IMR-90 (cell line): ENCODE data around the gene CMIP. TPM values are rescaled to one million over a fixed set of nuclear protein-coding genes. Genes with fewer than 3 reads are reported as not detected.

ENCODE experiments used
- ATAC-seq: fragments of 200-7000 bp; cut with Tn5 transposase; 2 replicates; pipeline ENCODE4 v1.9.1; 2020; ENCODE audit warnings: low read depth, mild to moderate bottlenecking, moderate library complexity
- BruUV-seq: library from RNA; stranded (reverse); fragments of 400-500 nt; replicated peaks from 2 replicates; lab custom pipeline; 2021; lab: Mats Ljungman, UMichigan
- CTCF ChIA-PET: fragments of 300-600 bp; formaldehyde crosslinking; extraction: SDS; loops from one replicate; lab custom pipeline; 2021; ENCODE audit warnings: antibody characterized with exemption; lab: Yijun Ruan, JAX
- POLR2A ChIA-PET: fragments of 300-600 bp; sonication (Branson Sonifier 250); formaldehyde crosslinking; loops from one replicate; lab custom pipeline; 2022; ENCODE audit warnings: antibody characterized with exemption; ENCODE audit not compliant: unreplicated experiment; lab: Charles Lee
- DNase-seq: peaks from one replicate; pipeline ENCODE4 v3.0.0; 2013
- H2AFZ ChIP-seq: replicated peaks from 2 replicates; pipeline ENCODE3; 2013; ENCODE audit warnings: low read length, mild to moderate bottlenecking; ENCODE audit not compliant: poor library complexity
- H2AK5ac ChIP-seq: 2 replicates; pipeline ENCODE4 v1.6.1; 2013; ENCODE audit warnings: low read depth, low read length, inconsistent platforms
- H2AK9ac ChIP-seq: replicated peaks from 2 replicates; pipeline ENCODE3; 2013; ENCODE audit warnings: mild to moderate bottlenecking, low read depth, low read length, moderate library complexity; ENCODE audit not compliant: poor library complexity
- H2BK120ac ChIP-seq: 2 replicates; pipeline ENCODE4 v1.6.1; 2013; ENCODE audit warnings: low read depth, low read length, inconsistent platforms
- H2BK15ac ChIP-seq: 3 replicates; pipeline ENCODE4 v1.6.1; 2013; ENCODE audit warnings: low read depth, low read length, inconsistent platforms
- H2BK20ac ChIP-seq: 2 replicates; pipeline ENCODE4 v1.6.1; 2013; ENCODE audit warnings: low read depth, mild to moderate bottlenecking, inconsistent platforms, low read length, moderate library complexity
- H2BK5ac ChIP-seq: 2 replicates; pipeline ENCODE4 v1.6.1; 2013; ENCODE audit warnings: mild to moderate bottlenecking, low read depth, low read length, inconsistent platforms; ENCODE audit not compliant: poor library complexity, severe bottlenecking
- H3K14ac ChIP-seq: replicated peaks from 2 replicates; pipeline ENCODE4 v1.6.1; 2013; ENCODE audit warnings: low read depth, low read length, inconsistent platforms
- H3K18ac ChIP-seq: 2 replicates; pipeline ENCODE4 v1.6.1; 2013; ENCODE audit warnings: low read depth, low read length, control low read depth
- H3K23ac ChIP-seq: 2 replicates; pipeline ENCODE4 v1.6.1; 2013; ENCODE audit warnings: low read depth, low read length, inconsistent platforms
- H3K27ac ChIP-seq: 2 replicates; pipeline ENCODE4 v1.5.1; 2013; ENCODE audit warnings: mild to moderate bottlenecking, control low read depth, low read length; ENCODE audit not compliant: insufficient read depth
- H3K27me3 ChIP-seq: 2 replicates; pipeline ENCODE4 v1.6.1; 2013; ENCODE audit warnings: low read length; ENCODE audit not compliant: control insufficient read depth, insufficient read depth
- H3K36me3 ChIP-seq: 2 replicates; pipeline ENCODE4 v1.6.1; 2013; ENCODE audit warnings: low read length, mixed read lengths; ENCODE audit not compliant: control insufficient read depth, insufficient read depth
- H3K4ac ChIP-seq: 2 replicates; pipeline ENCODE4 v1.6.1; 2013; ENCODE audit warnings: low read depth, low read length, inconsistent platforms
- H3K4me1 ChIP-seq: 2 replicates; pipeline ENCODE4 v1.6.1; 2013; ENCODE audit warnings: low read length, mixed read lengths; ENCODE audit not compliant: control insufficient read depth, insufficient read depth
- H3K4me2 ChIP-seq: 2 replicates; pipeline ENCODE4 v1.6.1; 2013; ENCODE audit warnings: low read depth, mild to moderate bottlenecking, control low read depth, low read length, moderate library complexity
- H3K4me3 ChIP-seq: 2 replicates; pipeline ENCODE4 v1.5.1; 2013; ENCODE audit warnings: low read depth, mild to moderate bottlenecking, control low read depth, low read length, moderate library complexity; ENCODE audit not compliant: insufficient read depth
- H3K56ac ChIP-seq: 2 replicates; pipeline ENCODE4 v1.6.1; 2013; ENCODE audit warnings: low read length, inconsistent platforms; ENCODE audit not compliant: insufficient read depth; ENCODE audit errors: extremely low read depth
- H3K79me1 ChIP-seq, 2 experiments: 2 replicates each; pipeline ENCODE4 v1.6.1; 2013; ENCODE audit warnings: low read length in 2 of 2, inconsistent platforms in 1 of 2, low read depth in 1 of 2
- H3K9ac ChIP-seq: 2 replicates; pipeline ENCODE4 v1.6.1; 2013; ENCODE audit warnings: low read depth, low read length, control low read depth
- H3K9me1 ChIP-seq: 2 replicates; pipeline ENCODE4 v1.6.1; 2013; ENCODE audit warnings: low read length, inconsistent platforms; ENCODE audit not compliant: insufficient read depth
- H3K9me3 ChIP-seq: 2 replicates; pipeline ENCODE4 v1.6.1; 2013; ENCODE audit warnings: low read length; ENCODE audit not compliant: control insufficient read depth, insufficient read depth
- H4K20me1 ChIP-seq: 2 replicates; pipeline ENCODE4 v1.6.1; 2013; ENCODE audit warnings: low read length, inconsistent platforms; ENCODE audit not compliant: insufficient read depth
- H4K5ac ChIP-seq: 2 replicates; pipeline ENCODE4 v1.6.1; 2013; ENCODE audit warnings: mild to moderate bottlenecking, low read depth, low read length, control low read depth
- H4K8ac ChIP-seq, 2 experiments: 2 replicates each; pipeline ENCODE4 v1.6.1; 2013; ENCODE audit warnings: low read depth in 2 of 2, low read length in 2 of 2, control low read depth in 1 of 2, inconsistent platforms in 1 of 2
- H4K91ac ChIP-seq: 2 replicates; pipeline ENCODE4 v1.6.1; 2013; ENCODE audit warnings: low read depth, low read length, inconsistent platforms; ENCODE audit not compliant: insufficient read depth
- BHLHE40 ChIP-seq: fragments of 150-350 bp; IDR thresholded peaks from 2 replicates; pipeline ENCODE4 v1.6.1; 2016; ENCODE audit warnings: mild to moderate bottlenecking, low read depth, low read length
- CEBPB ChIP-seq: IDR thresholded peaks from 2 replicates; pipeline ENCODE4 v1.6.1; 2012; ENCODE audit warnings: low read depth, low read length, improper control_type of control experiment
- CHD1 ChIP-seq: IDR thresholded peaks from 2 replicates; pipeline ENCODE4 v1.6.1; 2012; ENCODE audit warnings: low read depth, low read length, improper control_type of control experiment
- CTCF ChIP-seq: conservative IDR thresholded peaks from 2 replicates; pipeline ENCODE4 v1.5.1; 2012; ENCODE audit warnings: mild to moderate bottlenecking, low read depth, low read length, improper control_type of control experiment
- ELK1 ChIP-seq: fragments of 150-350 bp; IDR thresholded peaks from 2 replicates; pipeline ENCODE4 v1.6.1; 2016; ENCODE audit warnings: low read depth, mild to moderate bottlenecking, low read length, moderate library complexity, borderline replicate concordance
- FOS ChIP-seq: fragments of 150-350 bp; IDR thresholded peaks from 2 replicates; pipeline ENCODE4 v1.6.1; 2016; ENCODE audit warnings: low read depth, low read length
- MAFK ChIP-seq: IDR thresholded peaks from 2 replicates; pipeline ENCODE4 v1.6.1; 2012; ENCODE audit warnings: low read depth, low read length, improper control_type of control experiment
- MAZ ChIP-seq: IDR thresholded peaks from 2 replicates; pipeline ENCODE4 v1.6.1; 2012; ENCODE audit warnings: low read depth, mild to moderate bottlenecking, low read length, improper control_type of control experiment, moderate library complexity, borderline replicate concordance
- MXI1 ChIP-seq: IDR thresholded peaks from 2 replicates; pipeline ENCODE4 v1.6.1; 2012; ENCODE audit warnings: low read depth, mild to moderate bottlenecking, low read length, moderate library complexity, borderline replicate concordance
- NFE2L2 ChIP-seq: fragments of 150-350 bp; IDR thresholded peaks from 2 replicates; pipeline ENCODE4 v1.6.1; 2016; ENCODE audit warnings: low read depth, mild to moderate bottlenecking, low read length
- POLR2A ChIP-seq: IDR thresholded peaks from 2 replicates; pipeline ENCODE4 v1.6.1; 2012; ENCODE audit warnings: mild to moderate bottlenecking, low read depth, low read length
- RAD21 ChIP-seq: IDR thresholded peaks from 2 replicates; pipeline ENCODE4 v1.6.1; 2012; ENCODE audit warnings: low read length, improper control_type of control experiment
- RCOR1 ChIP-seq: IDR thresholded peaks from 2 replicates; pipeline ENCODE4 v1.6.1; 2012; ENCODE audit warnings: mild to moderate bottlenecking, low read length, improper control_type of control experiment; ENCODE audit not compliant: insufficient replicate concordance
- RFX5 ChIP-seq: IDR thresholded peaks from 2 replicates; pipeline ENCODE4 v1.8.0; 2012; ENCODE audit warnings: low read depth, mild to moderate bottlenecking, low read length, moderate library complexity
- SMC3 ChIP-seq: fragments of 150-350 bp; IDR thresholded peaks from 2 replicates; pipeline ENCODE4 v1.6.1; 2016; ENCODE audit warnings: low read depth, mild to moderate bottlenecking, antibody characterized with exemption, low read length, moderate library complexity
- USF2 ChIP-seq: fragments of 150-350 bp; IDR thresholded peaks from 2 replicates; pipeline ENCODE4 v1.6.1; 2017; ENCODE audit warnings: mild to moderate bottlenecking, antibody characterized with exemption, low read length, low read depth
- WGBS, 2 experiments: methylation state at CpG; one replicate each; pipeline versions ENCODE4 v1.1.5 to v1.1.7; 2013; ENCODE audit warnings: missing lambda C conversion rate in 2 of 2; ENCODE audit not compliant: insufficient read length in 1 of 2; ENCODE audit errors: extremely low coverage in 2 of 2; 5-methylcytosine and 5-hydroxymethylcytosine counted together
- dilution Hi-C: fragments of 300-500 bp; cut with HindIII; formaldehyde crosslinking; loops from one replicate; pipeline ENCODE4 v1.14.3; 2018; ENCODE audit warnings: low sequenced_read_pairs; ENCODE audit not compliant: unreplicated experiment
- in situ Hi-C: fragments of 300-500 bp; cut with MboI; formaldehyde crosslinking; loops from 3 replicates; pipeline ENCODE4 v1.14.3; 2019; ENCODE audit warnings: low sequenced_read_pairs, inconsistent platforms, mixed read lengths
- intact Hi-C: fragments of 100-400 bp; cut with micrococcal nuclease; formaldehyde crosslinking; loops from 2 replicates; pipeline ENCODE4 v1.10.0; 2022
- polyA plus RNA-seq, 3 experiments: library from polyadenylated mRNA; depleted of rRNA; stranded (reverse); fragments of >200 nt; gene quantifications; 2 replicates each; pipeline ENCODE4 v1.2.3, GENCODE V29; 2012; ENCODE audit warnings: low replicate concordance in 1 of 3
- total RNA-seq: library from RNA; depleted of rRNA; stranded (reverse); fragments of >200 nt; gene quantifications from 2 replicates; pipeline ENCODE4 v1.2.3, GENCODE V29; 2012

Gene CMIP
- total and polyA plus RNA-seq, 2 of the 4 experiments (the other 2 are of a cell fraction): 3.2 to 11.6 TPM

- Histone ChIP-seq H3K27ac (no peak overlapping the region), H3K4ac (no peak overlapping the region), H3K4me3 (no peak overlapping the region), H3K4me2 (no peak overlapping the region), H4K5ac (no peak overlapping the region), H4K8ac (no peak overlapping the region), H2AK5ac (no peak overlapping the region; the same call in 1 of the 2 replicates), H4K20me1 (peaks cover 61% of the 10 kb centered on the region), H2AK9ac (no peak overlapping the region), H2BK5ac (no peak overlapping the region), H3K27me3 (no peaks in the 10 kb centered on the region), H3K14ac (no peak overlapping the region), H2BK120ac (no peak overlapping the region), H2BK15ac (no peak overlapping the region), H2BK20ac (no peak overlapping the region), H3K23ac (no peak overlapping the region), H3K9me3 (no peaks in the 10 kb centered on the region), H3K4me1 (peaks cover 14% of the 10 kb centered on the region), H3K9me1 (peaks cover 16% of the 10 kb centered on the region), H3K36me3 (0 out of 2 replicates have a peak, but pooled peaks cover 2% of the 10 kb centered on the region), H3K9ac (no peak overlapping the region), H4K91ac (no peak overlapping the region), H3K56ac (no peak overlapping the region), H3K18ac (no peak overlapping the region), H3K79me1 (peaks cover 38 to 67% of the 10 kb centered on the region in 2 experiments), H2AFZ (no peak overlapping the region)
- ATAC-seq (no peak), DNase-seq (no peak)
- ChIA-PET POLR2A (interaction anchor here (0.7 kb wide), 1 partner anchor 44 kb away, joined by 5 read pairs; no protein-coding TSS in a partner anchor), CTCF (no interaction called here)
- in situ Hi-C loops (no loop called here), intact Hi-C loops (no loop called here), dilution Hi-C loops (no loop called here)
- no TSS peak for BruUV-seq
- 85% methylated on average over 8 of the region's 10 CpGs; no CpG with 5 or more reads in 1 of the 2 experiments for WGBS, 2 experiments
- no peak for TF ChIP-seq POLR2A
- no peak for TF ChIP-seq CHD1
- TF ChIP-seq ELK1: no peak
- TF ChIP-seq NFE2L2: no peak
- TF ChIP-seq CEBPB: no peak
- TF ChIP-seq FOS: no peak
- no peak for TF ChIP-seq RCOR1
- no peak for TF ChIP-seq USF2
- no peak for TF ChIP-seq SMC3
- no peak for TF ChIP-seq RFX5
- TF ChIP-seq BHLHE40: no peak
- no peak for TF ChIP-seq MXI1
- no peak for TF ChIP-seq MAZ
- TF ChIP-seq RAD21: no peak
- TF ChIP-seq MAFK: no peak
- no peak for TF ChIP-seq CTCF
These were observed 79.8 kb downstream of the CMIP start for GRCh38 chr16:81524382-81524781.
